HL-60/S4 treated with retinoic acid at 250 ng/mL for 4 days and 3 days (cell line): ENCODE measurements around the gene PARD6B.
"Not testable (repeated sequence)": the region's sequence is repeated elsewhere in the genome, so short reads cannot be mapped to it uniquely, and the experiment has no call there.

ENCODE experiments used
- in situ Hi-C: fragments of 300-500 bp; cut with MboI; formaldehyde crosslinking; loops from 2 replicates; pipeline ENCODE4 v1.7.0; 2022; ENCODE audit warnings: low sequenced_read_pairs

The PARD6B gene

DNA sequence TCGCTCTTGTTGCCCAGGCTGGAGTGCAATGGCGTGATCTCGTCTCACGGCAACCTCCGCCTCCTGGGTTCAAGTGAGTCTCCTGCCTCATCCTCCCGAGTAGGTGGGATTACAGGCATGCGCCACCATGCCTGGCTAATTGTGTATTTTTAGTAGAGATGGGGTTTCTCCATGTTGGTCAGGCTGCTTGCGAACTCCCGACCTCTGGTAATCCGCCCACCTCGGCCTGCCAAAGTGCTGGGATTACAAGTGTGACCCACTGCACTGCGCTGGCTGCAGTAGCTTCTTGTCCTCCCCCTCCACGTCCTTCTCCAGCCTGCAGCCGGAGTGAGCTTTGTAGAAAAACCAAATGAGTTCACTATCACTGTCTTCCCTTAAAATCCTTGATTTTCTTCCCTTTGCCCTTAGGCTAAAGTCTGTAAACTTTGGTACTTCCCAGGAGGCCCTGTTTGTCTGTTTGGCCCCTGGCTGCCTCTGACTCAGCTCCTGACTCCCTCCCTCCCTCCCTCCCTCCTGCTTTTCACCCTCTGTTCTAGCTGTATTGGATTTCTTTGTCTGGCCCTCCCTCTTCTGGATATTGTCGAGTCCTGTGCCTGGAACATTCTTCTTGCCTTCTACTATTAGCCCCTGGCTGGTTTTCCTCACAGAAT is 12.9 kb downstream of the PARD6B start:
- in situ Hi-C loops = no loop called here

DNA sequence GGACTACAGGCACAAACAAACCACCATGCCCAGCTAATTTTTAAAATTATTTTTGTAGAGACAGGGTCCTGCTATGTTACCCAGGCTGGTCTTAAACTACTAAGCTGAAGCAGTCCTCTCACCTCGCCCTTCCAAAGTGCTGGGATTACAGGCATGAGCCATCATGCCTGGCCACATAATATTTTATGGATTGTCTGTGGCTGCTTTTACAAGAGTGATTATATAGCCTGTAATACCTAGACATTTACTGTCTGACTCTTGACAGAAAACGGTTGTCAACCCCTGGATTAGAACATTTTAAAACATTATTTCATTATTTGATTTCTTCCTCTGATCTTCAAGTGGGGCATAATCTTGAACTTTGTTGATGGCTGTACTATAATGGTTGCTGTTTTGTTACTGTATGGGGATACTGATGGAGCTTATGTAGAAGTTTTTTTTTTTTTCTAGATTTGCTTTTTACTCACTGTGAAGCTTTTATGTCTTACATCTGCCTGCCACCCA is 14.3 kb downstream of the PARD6B start:
- in situ Hi-C loops = no loop called here

DNA sequence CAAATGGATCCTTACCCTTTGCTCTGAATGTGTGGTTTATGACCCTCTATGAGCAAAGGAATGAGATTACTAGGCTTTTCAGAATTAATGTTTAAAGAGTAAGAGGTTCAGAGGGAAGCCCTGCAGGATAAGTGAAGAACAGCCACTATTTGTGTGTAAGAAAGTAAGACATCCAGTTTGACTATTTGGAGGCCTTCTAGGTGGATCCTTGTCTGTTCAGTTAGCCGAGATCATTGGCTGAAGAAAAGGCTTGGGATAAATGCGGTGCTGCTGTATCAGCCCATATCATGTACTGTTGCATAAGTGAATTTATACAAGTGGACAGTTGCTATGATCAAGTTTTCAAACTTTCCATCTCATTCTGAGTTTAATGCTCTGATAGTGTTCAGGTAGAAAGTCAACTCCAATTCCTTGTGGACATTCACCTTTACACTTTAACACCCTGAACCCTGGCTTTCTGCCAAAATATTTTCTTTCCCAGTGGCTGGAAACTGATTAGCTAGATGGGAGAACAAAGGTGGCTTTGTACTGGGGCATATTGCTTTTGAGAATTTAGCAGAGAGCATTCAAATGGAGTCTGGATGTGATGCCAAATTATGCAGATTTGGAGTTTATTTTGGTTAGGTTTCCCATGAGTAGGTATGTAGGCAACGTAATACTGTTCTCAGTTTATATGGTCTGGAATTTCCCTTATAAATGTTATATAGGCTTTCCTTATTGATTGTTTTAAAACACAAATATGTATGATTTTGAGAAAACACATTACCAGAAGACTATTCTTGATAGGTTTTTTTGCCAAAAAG is 15.0 kb downstream of the PARD6B start:
- in situ Hi-C loops = no loop called here

DNA sequence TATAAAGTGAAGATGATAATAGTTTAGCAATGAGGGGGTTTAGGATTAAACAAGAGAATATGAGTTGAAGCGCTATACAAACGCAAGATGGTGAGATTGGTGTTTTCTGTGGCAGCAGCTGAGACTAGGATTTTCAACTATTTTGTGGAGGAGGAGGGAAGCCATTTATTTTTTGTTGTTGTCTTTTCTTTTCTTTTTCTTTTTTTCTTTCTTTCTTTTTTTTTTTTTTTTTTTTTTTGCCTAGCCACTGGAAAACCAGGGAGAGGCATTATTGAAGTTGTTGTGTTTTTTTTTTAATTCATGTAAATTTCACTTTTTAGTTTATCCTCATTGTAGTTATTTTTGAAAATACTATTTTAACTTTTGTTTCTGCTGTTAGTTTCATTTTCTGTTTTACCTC is 15.9 kb downstream of the PARD6B start:
- in situ Hi-C loops = no loop called here

DNA sequence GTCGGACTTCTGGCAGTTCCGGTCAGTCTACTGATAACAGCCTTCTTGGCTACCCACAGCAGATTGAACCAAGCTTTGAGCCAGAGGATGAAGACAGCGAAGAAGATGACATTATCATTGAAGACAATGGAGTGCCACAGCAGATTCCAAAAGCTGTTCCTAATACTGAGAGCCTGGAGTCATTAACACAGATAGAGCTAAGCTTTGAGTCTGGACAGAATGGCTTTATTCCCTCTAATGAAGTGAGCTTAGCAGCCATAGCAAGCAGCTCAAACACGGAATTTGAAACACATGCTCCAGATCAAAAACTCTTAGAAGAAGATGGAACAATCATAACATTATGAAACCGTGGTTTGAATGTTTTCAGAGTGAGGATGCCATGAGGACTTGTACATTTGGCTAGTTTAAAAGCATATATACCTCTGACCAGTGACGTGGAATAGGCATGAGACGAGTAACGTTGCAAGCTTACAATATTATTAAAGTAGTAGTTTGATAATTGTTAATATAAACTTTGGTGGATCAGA is 18.8 kb downstream of the PARD6B start:
- in situ Hi-C loops = no loop called here

DNA sequence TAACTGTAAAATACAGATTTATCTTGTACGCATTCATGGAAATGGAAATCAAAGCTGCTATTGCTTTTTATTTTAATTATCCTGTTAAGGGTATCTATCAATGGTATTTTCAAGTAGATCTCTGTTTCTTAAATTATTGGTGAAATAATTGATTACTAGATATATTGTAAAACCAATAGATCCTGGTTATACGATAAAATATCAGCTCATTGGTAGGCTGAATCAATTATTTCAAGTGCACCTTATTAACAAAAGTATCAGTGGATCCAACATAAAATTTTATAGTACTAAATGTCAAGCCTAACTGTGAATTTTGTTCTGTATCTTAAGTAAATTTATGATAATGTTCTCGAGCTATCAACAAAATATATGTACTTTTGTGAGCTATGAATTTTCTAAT is 21.8 kb downstream of the PARD6B start:
- in situ Hi-C loops = no loop called here

DNA sequence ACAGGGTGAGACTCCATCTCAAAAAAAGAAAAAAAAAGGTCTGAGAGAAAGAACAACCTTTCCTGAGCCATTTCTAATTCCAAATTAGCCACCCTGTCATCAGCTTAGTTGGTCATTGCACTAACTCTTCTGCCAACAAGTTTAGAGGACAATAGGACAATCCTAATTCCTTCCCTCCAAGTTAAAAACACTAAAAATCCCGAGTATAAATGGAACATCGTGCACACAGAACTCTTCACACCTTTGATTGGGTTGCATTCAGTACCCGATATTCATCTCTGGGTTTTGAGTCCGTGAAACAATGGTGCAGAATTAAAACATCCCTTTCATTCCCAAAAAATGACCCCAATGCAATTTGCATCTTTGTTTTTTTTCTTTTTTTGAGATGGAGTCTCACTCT is 23.0 kb downstream of the PARD6B start:
- in situ Hi-C loops = no loop called here

DNA sequence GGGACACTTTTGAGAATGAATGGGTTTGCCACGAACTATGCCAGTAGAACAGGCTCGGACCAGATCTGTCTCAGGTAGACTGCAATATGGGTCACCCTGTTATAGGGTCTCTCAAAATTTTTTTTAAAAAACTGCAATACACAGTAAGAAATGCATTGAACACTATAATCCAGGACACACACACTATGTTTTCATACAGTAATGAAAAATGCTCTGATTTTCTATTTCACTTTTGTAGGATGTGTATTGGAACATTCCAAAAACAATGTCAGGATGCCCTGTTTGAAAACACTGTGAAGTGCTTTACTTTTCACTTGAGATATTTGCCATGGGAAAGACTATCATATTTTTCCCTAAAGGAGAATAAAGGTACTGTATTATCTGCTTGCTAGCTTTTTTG is 25.1 kb downstream of the PARD6B start:
- in situ Hi-C loops = no loop called here

DNA sequence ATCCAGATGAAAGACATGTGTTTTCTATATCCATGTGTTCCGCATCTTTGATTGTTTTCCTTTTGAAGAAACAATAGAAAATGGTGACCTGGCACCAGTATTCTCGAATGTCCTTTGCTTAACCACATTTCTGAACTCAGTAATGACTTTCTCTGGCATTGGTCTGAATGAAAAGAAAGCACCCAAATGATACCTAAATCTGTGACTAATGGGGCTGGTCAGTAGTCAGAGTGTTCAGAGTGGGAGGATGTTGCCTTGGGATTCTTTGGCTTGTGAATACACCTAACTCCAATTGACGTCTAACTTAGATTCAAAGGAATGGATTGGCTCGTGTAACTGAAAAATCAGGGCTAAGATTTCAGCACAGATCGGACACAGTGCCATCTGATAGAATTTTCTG is 27.1 kb downstream of the PARD6B start:
- in situ Hi-C loops = no loop called here

DNA sequence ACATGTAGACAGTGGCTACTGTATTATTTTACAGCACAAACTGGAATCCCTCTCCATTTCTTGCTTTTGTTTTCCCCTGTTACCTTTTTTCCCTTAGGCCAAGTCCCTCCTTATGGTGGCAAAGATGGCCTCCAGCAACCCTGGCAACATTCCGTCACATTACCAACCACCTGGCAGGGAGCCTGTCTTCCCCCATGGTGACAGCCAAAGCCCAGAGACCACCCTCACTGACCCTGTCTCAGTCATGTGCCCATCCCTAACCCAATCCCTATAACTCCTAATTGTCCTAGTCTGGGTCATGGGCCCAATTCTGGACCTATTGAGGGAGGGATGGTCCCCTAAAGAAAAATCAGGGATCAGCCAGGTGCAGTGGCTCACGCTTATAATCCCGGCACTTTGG is 27.6 kb downstream of the PARD6B start:
- in situ Hi-C loops = no loop called here

DNA sequence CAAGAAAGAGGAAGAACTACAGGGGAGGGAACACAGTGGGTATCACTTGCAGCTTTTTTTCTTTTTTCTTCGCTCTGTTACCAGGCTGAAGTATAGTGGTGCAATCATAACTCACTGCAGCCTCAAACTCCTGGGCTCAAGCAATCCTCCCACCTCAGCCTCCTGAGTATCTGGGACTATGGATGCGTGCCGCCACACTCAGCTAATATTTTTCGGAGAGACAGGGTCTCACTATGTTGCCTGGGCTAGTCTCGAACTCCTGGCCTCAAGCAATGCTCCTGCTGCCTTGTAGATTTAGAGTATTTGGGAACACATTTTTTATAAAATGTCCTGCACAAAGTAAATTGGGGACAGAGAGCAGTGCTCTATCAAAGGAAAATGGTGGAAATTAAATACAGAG is 28.3 kb downstream of the PARD6B start:
- in situ Hi-C loops = no loop called here

- in situ Hi-C loops = no loop called here
These were observed 30.7 kb downstream of the PARD6B start for GRCh38 chr20:50762045-50762422.

DNA sequence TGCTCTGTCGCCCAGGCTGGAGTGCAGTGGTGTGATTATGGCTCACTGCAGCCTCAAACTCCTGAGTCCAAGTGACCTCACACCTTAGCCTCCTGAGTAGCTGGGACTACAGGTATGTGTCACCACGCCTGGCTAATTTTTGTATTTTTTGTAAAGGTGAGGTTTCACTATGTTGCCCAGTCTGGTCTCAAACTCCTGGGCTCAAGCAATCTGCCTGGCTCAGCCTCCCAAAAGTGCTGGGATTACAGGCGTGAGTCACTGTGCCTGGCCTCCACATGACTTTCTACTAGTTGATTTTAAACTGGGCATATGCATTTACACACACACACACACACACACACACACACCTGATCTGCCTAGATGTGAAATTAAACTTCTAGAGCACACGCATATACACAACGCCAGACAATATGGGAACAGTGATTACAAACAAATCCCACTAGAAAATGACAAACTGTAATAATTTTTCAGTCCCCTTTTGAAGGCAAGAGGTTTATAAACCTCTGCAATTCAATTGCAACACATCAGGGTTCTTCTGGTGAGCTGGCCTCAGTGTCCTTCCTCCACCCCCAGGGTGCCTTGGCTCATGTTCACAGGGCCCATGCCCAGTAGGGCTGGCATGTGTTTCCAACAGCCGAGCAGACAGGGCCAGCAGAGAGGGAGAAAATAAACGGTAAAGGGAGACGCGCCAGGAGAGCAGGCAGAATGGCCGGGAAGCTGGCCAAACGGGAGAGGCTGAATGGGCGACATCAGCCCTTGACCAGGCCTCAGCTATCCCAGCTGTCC is 31.2 kb downstream of the PARD6B start:
- in situ Hi-C loops = no loop called here

DNA sequence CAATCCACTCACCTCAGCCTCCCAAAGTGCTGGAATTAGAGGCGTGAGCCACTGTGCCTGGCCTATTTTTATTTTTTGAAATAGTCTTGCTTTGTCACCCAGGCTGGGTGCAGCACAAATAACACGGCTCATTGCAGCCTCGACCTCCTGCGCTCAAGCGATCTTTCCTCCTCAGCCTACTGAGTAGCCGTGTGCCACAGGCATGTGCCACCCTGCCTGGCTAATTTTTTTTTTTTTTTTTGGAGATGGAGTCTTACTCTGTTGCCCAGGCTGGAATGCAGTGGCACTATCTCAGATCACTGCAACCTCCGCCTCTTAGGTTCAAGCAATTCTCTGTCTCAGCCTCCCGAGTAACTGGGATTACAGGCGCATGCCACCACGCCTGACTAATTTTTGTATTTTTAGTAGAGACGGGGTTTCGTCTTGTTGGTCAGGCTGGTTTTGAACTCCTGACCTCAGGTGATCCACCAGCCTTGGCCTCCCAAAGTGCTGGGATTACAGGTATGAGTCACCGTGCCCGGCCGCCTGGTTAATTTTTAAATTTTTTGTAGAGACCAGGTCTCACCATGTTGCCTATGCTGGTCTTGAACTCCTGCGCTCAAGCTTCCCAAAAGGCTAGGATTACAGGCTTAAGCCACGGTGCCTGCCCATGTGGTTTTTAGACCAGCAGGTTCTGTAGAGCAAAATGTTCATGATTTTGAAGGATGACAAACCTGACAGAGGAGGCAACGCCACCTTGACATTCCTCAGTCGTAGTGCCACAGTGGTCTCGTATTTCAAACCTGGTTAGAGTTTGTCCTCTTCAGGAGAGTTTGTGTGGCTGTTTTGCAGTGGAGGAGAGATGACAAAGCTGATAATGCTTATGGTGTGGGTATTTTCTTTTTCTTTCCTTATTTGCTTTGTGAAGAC is 32.4 kb downstream of the PARD6B start:
- in situ Hi-C loops = not testable (repeated sequence)

GRCh38 chr20:50765251-50765650 is 33.9 kb downstream of the PARD6B start:
- in situ Hi-C loops = not testable (repeated sequence)

- in situ Hi-C loops = no loop called here
These were observed 34.3 kb downstream of the PARD6B start for GRCh38 chr20:50765674-50766073.

DNA sequence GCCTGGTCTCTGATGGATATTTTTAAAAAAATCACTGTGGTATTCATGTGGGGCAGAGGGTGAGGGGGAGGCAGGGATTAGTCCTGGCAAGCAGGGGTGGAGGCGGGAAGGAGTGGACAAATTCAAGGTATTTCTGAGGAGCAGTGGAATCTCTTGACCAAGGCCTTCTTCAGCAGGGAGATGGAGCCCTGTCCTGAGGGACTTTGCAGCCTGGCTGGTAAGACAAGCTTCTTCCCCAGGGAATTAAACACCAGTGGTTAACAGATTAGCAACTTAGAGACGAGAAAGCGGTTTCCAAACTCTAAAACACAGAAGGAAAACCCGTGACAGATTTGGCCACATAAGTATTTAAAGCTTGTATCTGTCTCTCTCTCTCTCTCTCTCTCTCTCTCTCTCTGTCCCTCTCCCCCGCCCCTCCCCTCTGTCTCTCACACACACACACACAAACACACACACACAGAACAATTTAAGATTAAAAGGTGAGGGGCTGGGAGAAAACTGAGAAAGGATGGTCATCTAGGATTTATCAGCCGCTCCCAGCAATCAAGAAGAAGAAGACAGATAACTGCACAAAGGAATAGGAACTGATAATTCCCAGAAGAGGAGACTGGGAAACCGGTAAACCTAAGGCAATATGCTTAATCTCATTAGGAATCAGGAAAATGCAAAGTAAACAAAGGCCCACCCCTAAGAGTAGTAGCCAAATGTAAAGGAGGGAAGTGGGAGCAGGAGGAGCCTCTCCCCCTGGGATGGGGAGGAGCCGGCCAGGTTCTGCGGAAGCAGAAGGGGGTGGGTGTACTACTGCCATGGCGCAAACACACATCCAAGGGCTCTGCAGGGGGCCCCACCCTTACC is 35.8 kb downstream of the PARD6B start:
- in situ Hi-C loops = not testable (repeated sequence)

- in situ Hi-C loops = not testable (repeated sequence)
These were observed 37.6 kb downstream of the PARD6B start for GRCh38 chr20:50768991-50769390.

GRCh38 chr20:50769551-50770085 is 38.2 kb downstream of the PARD6B start:
- in situ Hi-C loops = not testable (repeated sequence)
